Stimulated activated CD4-positive, alpha-beta T cell treated with anti-CD3 and anti-CD28 coated beads, Interleukin-4, amount 100 ng/mL, for 24 hours (primary cell): Measurements from ENCODE around the gene STIM1.
A peak's percentile ranks its signal among the peaks of the same experiment; 100 is the strongest.

Experiments used
- DNase-seq: peaks from one replicate; pipeline ENCODE4 v3.0.0-alpha.2; 2020

The STIM1 gene

DNA sequence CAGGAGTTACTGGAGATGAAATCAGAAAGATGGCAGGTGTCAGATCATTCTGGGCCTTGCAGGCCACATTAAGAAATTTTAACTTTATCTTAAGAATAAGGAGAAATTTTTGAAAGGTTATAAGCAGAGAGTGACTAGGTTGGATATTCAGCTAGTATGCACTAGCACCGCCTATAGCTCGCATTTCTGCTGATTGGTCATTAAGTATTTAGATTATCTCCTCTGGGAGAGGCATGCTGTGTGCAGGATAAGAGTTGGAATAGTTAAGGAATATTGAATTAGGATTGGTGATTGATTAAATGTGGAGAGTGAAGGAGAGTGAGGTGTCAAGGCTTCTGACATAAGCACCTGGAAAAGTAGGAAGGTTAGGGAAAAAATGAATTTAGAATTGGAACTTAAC, 100.6 kb downstream of the STIM1 start:
- no peak for DNase-seq

DNA sequence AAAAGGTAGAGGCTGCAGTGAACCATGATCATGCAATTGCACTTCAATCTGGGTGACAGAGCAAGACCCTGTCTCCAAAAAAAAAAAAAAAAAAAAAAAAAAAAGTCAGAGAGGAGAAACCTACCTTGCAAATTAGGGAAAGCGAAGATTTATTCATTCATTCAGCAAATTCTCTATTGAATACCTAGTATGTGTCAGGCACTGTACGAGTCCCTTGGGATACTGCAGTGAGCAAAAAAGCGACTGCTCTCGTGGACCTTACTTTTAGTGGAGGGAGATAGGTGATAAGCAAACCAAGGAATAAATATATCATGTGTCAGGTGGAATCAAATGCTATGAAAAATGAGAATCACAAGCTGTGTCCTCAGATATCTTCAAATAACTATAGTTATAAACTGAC, 101.3 kb downstream of the STIM1 start:
- no peak for DNase-seq

DNA sequence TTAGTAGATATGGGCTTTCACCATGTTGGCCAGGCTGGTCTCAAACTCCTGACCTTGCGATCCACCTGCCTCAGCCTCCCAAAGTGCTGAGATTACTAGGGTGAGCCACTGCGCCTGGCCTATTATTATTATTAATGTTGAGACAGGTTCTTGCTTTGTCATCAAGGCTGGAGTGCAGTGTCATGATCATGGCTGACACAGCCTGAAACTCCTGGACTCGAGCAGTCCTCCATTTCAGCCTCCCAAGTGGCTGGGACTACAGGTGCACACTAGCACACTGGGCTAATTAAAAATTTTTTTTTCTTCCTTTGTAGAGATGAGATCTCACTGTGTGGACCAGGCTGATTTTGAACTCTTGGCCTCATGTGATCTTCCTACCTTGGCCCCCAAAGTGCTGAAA, 102.0 kb downstream of the STIM1 start:
- no peak for DNase-seq

DNA sequence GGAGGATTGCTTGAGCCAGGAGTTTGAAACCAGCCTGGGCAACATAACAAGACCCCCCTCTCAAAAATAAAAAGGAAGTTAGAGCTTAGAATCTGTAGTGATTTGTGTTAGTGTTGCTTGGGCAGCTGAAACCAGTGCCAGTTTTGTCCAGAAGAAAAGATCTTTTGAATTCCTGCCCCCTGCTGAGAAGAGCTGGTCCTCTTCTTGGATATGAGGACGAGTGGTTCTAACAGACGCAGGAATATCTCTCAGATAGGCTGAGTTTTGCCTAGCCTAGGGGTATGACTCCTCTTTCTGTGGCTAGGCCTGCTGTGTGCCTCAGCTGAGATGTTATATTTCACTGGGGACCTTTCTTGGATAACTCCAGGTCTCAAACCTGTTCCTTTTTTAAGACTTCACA, 102.8 kb downstream of the STIM1 start:
- DNase-seq = no peak

DNA sequence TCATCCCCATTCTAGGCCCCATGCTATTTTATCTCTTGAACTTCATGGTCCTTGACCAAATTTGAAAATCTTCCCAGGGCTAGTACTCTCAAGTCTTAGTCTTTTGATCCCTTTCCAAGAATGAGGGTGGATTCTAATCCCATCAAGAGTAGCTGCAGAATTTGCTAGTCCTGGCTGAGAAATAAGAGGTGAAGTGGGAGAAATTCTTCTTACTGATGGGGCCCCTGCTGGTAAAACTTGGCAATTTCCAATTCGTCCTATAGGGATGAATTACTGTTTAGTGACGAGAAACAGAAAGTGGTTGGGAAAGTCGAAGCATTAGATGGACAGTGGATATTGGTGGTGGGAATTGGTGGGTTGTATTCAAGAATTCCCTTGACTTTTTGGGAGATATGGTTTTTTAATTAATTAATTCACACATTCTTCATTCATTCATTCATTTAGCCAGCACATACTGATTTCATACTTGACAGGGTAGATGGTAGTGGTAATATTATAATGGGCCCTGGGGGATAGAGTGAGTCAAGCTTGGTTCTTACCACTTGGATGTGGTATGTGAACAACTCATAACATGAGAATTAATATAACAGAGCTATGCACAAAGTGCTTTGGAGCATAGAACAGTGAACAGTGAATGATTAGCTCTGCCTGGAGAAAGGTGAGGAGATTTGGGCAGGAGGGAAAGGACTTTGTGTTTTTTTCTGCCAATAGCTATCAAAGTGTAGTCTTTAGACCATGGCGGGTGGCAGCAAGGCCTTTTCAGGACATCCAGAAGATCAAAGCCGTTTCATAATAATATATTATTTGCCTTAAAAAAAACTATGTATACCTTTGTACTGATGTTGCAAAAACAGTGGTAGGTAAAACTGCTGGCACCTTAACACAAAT, 103.8 kb downstream of the STIM1 start:
- DNase-seq = no peak

DNA sequence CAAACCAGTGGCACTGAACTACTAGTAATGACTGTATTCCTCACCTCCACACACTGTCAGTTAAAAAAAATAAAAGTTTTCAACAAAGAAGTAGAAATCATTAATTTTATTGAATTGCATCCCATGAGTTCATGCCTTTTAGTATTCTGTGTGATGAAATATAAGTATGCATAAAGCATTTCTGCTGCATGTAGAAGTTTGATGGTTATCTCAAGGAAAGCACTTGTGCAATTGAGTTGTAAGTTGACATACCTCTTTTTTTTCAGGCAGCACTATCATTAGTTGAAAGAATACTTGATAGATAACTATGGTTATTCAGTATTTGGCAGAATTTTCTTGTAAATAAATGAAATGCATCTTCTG, 104.4 kb downstream of the STIM1 start:
- DNase-seq = no peak

DNA sequence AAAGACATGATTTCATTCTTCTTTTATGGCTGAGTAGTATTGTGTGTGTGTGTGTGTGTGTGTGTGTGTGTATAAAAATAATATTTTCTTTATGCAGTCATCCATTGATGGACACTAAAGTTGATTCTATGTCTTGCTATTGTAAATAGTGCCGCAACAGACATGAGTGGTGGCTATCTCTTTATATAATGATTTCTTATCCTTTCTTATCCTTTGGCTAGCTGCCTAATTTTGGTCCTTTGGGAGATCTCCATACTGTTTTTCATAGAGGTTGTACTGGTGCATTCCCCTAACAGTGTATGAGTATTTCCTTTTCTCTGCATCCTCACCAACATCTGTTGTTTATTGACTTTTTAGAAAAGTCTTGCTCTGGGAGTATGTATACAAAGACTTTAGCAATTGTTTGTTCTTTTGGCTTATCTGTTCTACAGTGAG, 107.0 kb downstream of the STIM1 start:
- no peak for DNase-seq

DNA sequence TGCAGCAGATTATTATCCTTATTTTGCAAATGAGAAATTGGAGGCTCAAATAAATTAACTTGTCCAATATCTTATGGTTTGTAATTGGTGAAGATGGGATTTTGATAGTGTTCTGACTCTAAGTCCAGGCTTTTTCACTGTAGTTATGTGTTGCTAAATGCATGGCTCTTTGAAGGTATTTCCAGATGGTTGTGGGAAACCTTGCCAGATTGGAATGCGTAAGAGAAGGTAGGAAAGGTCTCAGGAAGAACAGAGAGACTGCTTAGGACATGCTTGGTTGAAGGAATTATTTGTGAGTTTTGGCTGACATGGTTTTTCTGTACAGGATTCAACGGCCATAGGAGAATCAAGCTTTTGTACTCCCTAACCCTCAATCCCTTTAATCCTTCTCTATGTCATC, 108.6 kb downstream of the STIM1 start:
- no peak for DNase-seq

DNA sequence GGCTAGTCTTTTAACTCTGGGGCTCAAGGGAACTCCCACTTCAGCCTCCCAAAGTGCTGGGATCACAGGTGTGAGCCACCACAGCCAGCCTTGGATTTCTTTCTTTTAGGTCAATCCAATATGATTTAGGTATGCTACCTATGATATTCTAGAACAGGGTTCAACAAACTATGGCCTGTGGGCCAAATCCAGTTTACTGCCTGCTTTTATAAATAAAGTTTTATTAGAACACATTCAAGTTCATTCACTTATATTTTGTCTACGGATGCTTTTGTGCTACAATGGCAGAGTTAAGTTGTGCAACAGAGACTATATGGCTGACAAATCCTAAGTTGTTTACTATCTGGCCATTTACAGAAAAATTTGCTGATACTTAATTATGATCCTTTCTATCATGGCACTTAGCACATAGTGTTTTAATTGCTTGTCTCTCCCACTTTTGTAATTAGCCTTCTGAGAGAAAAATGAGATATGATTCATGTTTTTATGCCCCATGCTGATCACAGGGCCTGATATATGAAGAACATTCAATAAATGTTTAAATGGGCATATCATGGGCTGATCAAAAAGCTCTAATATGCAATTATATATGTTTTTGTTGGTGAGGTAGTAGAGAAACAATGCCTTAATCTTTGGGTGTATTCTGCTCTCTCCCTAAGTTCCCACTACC, 109.6 kb downstream of the STIM1 start:
- DNase-seq = no peak

DNA sequence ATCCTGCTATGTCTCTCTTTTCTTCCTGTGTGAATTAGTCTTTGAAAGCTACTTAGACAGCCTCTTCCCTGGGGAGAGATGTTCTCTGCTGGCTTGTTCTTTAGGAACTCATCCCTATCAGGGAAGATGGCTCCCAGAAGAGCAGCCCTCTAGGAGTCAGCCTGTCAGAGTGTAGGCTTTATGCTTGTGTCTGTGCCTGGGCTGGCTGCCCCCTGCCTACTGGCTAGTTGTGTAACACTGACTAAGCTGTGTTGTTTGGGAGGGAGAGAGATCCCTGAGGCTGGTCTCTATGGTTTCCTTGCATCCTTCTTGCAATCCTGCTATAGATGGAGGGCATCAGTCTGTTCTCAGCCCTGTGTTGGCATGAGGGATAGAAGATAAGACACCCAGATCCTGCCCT, 112.2 kb downstream of the STIM1 start:
- DNase-seq = no peak

DNA sequence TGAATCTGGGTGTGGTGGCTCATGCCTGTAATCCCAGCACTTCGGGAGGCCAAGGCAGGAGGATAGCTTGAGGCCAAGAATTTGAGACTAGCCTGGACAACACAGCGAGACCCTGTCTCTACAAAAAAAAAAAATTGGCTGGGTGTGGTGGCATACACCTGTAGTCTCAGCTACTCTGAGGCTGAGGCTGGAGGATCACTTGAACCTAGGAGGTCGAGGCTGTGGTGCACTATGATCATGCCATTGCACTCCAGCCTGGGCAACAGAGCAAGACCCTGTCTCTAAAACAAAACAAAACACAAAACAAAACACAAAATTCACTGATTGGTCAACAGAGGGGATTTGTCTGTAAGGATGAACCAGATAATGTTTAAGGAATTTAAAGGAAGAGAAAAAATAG, 113.7 kb downstream of the STIM1 start:
- no peak for DNase-seq

DNA sequence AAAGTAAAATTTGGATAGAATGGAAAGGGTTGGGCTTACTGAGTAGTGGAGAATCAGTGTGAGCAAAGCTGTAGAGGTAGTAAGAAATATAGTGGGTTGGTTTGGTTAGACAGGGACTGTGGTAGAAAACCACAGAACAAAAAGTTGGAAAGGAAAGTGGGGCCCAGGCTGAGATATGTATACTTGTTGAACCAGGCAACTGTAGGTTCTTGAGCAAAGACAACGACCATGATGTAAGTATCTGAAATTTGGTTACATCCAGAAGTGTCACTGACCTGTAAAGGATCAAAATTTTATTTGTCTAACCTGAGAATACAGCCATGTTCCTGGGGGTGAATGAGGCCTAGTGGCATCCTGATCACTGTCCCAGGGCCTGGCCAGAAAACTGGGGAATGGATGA, 114.1 kb downstream of the STIM1 start:
- DNase-seq = peak; percentile 23

DNA sequence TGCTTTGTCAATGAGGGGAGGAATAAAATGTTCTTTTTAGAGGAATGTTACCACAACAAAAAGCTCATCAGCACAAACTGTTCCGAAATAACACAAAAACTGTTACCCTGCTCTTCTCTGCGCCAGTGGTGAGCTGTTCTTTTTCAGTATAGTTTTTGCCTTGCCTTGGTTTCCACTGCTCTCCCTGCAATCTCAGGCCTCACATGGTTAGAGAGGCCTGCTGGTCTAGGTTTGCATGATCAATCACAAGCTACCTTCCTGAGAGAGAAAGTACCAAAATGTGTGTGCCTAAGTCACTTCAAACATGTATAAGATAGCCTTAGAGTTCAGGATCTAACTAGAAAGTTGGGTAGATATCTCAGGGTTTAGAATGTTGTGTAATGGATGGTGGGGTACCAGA, 114.6 kb downstream of the STIM1 start:
- no peak for DNase-seq

DNA sequence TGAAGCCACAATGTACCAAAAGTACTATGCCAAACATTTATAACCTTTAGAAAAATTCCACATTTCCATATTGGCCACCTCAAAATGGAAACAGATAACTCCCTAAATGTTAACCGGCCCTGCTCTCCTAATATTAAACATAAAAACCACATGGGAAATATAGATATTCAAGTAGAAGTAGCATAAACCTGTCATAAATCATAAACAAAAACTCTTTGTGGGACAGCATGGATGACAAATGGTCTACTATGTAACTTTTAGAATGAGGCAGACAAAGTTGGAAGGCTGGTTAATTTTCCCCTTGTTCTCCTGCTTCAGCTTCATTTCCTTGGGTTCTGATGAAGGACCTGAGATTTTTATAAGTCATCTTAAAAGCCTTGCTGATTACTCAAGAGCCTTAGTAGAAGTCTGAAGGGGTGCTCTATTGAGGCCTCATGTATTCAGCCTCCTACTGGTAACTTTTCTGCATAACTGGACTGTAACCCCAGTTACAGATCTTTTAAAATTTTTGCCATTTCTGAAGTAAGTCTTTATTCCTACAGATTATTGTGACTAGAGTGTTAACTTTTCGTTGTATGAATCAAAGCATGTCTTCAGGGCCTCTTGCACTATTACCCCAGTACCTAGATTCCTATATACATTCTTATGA, 116.4 kb downstream of the STIM1 start:
- no peak for DNase-seq

DNA sequence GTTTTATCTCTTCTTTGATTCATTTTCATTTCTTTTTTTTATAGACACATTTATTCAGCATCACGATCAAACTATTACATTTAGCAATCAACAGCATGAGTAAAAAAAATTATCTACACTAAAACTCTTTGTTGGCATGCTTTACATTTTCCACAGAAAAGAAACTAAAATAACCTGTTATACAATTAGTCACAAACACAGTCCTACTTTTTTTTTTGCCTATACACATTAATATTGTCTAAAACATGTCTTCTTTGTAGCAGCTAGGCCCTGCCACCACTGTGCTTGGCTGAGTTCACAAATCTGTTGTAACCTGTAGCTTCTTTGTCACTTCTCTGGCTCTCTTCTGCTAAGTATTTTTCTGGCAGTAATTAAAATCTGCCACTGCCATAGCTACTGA, 117.0 kb downstream of the STIM1 start:
- no peak for DNase-seq

DNA sequence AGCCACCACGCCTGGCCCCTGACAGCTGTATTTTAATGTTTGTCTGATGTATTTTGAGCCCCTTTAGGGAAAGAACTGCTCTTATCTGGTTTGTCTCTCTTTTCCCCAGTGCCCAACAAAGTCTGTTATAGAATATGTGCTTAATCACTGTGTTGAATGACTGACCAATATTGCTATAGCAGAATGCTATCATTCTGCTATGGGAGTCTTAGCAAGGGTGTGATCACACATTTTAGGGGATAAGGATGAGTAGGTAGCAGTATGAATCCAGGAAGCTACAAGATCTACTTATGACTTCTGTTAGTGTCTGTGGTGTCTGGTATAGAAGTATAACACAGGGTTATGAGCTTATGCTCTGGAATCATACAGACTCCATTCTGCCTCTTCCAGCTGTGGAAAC, 121.6 kb downstream of the STIM1 start:
- DNase-seq = no peak

DNA sequence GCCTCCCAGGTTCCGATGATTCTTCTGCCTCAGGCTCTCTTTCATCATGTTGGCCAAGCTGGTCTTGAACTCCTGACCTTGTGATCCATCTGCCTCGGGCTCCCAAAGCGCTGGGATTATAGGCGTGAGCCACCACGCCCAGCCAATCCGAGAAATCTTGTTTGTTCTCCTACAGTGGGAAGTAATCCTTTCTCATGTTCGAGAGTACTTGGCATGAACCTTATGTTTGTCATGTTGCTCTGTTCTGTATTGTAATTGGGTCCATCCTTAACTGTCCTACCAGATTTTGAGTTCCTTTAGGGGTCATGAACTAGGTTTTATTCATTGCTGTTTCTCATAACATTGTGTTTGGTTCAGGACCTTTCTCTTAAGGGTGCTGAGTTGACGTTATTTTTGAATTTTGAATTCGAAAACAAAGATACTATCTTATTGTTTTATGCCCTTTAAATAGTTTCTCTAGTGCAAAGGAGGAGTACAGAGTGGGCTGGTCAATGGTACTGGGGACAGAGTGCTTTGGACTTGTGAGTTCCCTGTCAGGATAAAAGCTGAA, 125.7 kb downstream of the STIM1 start:
- DNase-seq = no peak

DNA sequence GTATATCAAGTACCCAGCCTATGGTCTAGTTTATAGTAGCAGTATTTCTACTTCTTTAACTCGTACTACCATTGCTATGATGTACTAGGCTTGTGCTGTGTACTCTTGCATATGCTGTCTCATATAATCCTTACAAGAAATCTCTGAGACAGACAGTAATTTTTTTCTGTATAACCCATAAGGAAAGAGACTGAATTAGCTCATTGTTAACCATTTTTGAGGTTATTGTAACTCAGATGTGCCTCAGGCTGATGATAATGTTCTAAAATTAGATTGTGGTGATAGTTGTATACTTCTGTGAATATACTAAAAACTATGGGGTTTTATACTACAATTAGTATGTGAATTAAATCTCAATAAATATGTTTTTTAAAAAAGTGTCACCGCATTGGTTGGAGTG, 127.0 kb downstream of the STIM1 start:
- DNase-seq = no peak

DNA sequence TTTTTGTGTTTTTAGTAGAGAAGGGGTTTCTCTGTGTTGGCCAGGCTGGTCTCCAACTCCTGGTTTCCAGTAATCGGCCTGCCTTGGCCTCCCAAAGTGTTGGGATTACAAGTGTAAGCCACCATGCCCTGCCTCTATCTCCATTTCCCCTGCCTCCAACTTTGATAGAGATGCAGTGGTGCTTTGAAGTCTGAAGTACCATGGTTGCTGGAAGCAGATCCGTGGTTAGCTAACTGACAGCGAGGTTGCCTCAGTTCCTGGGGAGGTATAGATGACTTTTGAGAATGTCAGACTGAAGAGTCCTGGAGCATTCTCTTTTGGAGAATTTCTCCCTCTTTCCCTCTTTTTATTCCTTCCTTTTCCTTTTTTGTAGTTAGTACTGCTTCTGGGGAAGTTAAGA, 127.6 kb downstream of the STIM1 start:
- DNase-seq = no peak

DNA sequence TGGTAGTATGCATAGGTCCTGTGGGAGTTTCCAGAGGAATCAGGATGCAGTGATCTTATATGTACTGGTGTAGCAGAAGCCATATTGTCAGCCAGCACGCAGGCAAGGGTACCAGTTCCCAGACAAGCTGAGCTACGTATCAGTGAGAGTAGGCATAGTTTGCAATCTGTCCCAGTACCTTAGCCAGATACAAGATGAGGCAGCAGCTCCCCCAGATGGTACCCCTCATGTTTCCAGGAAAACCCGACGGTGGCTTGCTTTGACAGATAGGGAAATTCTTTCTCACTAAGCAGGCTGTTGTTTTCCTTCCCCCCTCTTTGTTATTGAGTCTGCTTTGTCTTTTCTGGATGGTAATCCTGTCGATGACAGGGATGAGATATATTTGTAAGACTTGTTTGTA, 129.4 kb downstream of the STIM1 start:
- DNase-seq = peak; percentile 43

DNA sequence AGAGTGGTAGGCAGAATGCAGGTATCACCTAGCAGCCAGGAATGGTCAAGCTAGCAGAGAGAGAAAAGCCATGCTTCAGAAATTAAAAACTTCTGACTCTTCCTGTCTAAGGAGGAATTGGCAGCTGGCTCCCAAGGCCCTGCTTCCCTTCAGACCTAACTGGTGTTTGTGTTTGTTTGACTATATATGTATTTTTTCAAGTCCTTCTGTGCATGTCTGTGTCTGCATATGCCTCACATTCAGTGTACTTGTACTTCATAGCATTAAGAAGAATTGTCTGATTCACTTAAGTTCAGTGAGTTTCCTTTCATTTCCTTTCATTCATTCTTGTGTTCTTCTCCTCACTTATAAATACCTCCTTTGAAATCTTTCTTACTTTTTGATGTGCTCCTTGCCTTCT, 130.2 kb downstream of the STIM1 start:
- DNase-seq = no peak

DNA sequence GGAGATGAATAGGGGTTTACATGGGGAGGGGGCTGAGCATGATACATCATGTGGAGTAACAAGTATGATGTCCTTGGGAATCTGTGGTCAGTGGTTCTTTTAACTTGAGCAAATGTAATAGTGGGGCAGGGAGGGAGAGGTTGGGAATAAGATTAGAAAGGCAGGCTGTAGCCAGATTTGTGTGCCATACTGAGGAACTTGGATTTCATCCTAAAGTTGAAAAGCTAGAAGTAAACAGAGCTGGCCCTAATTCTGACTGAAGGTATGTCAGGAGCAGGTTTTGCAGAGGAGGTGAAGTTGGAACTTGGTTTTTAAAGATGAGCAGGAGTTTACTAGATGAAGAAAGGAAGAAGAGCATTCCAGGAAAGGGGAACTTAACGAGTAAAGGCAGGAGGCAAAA, 130.8 kb downstream of the STIM1 start:
- DNase-seq = no peak

DNA sequence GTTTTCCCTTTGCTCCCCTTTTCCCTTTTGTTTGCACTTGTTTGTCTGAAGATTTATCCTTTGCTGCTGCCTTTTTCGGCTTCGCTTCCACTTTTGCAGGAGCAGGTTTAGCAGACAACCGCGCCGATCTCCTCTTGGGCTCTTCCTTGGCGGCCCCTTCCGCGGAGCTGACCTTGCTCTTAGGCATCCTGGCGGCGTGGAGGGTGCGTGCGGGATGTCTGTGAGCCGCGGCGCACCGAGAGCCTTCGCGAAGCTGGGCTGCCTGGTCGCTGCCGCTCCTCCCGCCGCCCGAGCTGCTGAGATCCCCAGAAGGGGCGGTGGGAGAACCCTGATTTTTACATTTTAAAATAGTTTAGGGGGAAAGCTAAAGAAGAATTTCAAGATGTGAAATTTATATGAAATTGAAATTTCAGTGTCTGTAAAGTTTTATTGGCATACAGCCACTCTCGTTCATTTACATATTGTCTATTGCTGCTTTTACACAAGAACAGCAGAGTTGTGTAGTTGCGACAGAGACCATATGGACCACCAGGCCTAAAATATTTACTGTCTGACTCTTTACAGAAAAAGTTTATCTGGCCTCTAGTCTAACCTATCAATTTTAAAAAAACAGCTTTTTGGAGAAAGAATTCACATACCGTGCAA, 133.9 kb downstream of the STIM1 start:
- no peak for DNase-seq
